ENCODE data around the gene CNEP1R1.

- TF ChIP-seq CTCF (conservative IDR thresholded peaks at IDR 0.05 in 1 of 2, IDR thresholded peaks at IDR 0.05 in 1 of 2; ENCODE audit: low read depth in 1 of 2, low read length in 2 of 2) (no peak), EZH2 (IDR thresholded peaks at IDR 0.05; ENCODE audit: low read length, missing control alignments) (no peak)
Observed at GRCh38 chr16:50040710-50041109, 15.7 kb downstream of the CNEP1R1 start.

Measured in fibroblast of lung (primary cell).